H7 (cell line): Measurements from ENCODE around the gene ANKRD44. TPM values are rescaled to one million over a fixed set of nuclear protein-coding genes. Genes with fewer than 3 reads are reported as not detected.

Source experiments
- DNase-seq: peaks from one replicate; pipeline ENCODE4 v3.0.0; 2012
- H3K27me3 ChIP-seq: 2 replicates; pipeline ENCODE4 v1.6.0; 2011; ENCODE audit warnings: mild to moderate bottlenecking, low read length; ENCODE audit not compliant: control insufficient read depth, insufficient read depth
- H3K36me3 ChIP-seq: replicated peaks from 2 replicates; pipeline ENCODE4 v1.5.1; 2011; ENCODE audit warnings: low read length; ENCODE audit not compliant: control insufficient read depth, insufficient read depth
- H3K4me3 ChIP-seq: 2 replicates; pipeline ENCODE4 v1.5.1; 2011; ENCODE audit warnings: low read depth, mild to moderate bottlenecking, control low read depth, low read length, moderate library complexity; ENCODE audit not compliant: insufficient read depth
- total RNA-seq: library from RNA; depleted of rRNA; stranded (reverse); fragments of >200 nt; shearing (Covaris generic); gene quantifications from 2 replicates; pipeline ENCODE4 v1.2.3, GENCODE V29; 2014

ANKRD44 gene
- total RNA-seq, 1 experiment from 2014 or later = 0.76 TPM

DNA sequence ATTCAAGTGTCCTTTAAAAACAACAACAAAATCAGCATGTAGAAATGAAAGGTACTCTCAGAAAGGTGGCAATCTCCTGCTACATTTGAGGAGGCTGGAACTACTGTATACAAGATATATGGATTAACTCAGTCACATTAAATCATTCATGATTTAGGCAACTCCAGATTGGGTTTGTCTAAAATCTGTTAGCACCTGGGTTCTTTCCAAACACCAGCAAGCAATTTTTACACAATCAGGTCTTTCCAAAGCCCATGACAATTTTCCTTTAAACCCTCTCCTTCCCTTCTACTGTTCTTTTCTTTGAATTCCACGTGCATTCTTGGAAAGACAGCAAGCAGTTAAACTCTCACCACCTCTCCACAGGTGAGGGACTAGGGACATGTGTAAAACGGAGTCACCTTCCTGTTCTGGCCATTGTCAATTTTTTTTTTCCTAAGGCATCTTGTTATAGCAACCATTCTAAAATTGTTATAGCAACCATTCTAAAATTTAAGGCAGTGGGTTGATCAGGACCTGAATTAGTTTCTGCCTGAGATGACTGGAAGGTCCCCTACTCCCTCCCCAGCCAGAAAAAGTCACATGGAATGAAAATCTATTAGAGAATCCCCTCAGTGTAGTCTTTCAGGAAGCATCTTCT is 113.9 kb downstream of the ANKRD44 start:
- DNase-seq = no peak
- H3K4me3 ChIP-seq = no peak overlapping the region
- no peaks in the 10 kb centered on the region for H3K36me3 ChIP-seq
- H3K27me3 ChIP-seq = no peaks in the 10 kb centered on the region

DNA sequence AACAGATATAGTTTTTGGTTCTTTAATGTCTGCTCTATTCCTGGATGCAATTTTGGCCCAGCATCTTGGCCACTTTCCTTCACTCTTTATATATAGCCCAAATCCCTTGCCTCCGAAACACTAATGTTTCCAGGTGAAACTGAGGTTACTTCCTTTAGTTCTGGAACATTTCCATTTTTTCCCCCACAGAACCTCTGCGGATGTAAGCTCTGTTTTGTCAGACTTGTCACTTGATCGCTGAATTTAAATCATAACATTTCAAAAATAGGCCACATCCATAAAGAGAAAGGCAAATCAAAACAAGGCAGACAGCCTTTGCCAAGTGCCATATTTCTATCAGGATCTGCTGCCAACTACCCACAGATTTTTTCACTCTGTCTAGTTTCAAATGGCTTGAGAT is 115.1 kb downstream of the ANKRD44 start:
- H3K4me3 ChIP-seq = no peak overlapping the region
- no peaks in the 10 kb centered on the region for H3K36me3 ChIP-seq
- H3K27me3 ChIP-seq = no peaks in the 10 kb centered on the region
- no peak for DNase-seq

GRCh38 chr2:197191940-197192322 is 118.6 kb downstream of the ANKRD44 start:
- Histone ChIP-seq H3K27me3 (no peaks in the 10 kb centered on the region), H3K4me3 (no peak overlapping the region), H3K36me3 (no peaks in the 10 kb centered on the region)
- DNase-seq = no peak

DNA sequence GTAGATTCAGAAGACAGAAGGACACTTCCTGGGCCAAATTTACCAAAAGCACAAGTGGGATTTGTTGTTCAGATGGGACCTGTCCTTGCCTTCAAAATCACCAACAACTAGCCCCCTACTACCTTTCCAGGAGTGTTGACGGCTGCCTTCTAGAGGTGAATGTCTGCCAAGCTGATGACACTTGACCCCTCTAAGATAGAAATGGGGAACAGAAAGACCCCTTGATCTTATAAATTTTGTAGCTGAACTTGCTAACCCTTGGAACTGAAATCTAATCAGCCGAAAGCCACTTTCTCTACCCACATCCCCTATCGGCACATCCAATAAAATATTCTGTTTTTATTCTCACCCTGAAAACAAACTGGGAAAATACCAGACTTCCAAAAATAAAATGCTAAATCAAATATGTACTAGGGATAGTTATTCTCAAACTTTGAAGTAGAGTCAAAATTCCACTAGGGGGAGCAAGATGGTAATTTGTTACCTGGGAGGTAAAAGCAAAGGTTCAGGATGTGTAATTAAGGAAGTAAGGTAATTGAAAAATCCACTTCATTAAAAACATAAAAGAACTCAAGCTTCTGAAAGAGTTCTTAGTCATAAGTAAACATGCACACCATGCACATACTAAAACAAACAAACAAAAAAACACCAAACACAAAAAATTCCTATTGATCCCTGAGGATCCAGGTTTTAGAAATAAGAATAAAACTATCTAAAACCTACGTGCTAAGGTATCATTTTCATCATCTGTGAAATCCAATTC is 119.2 kb downstream of the ANKRD44 start:
- DNase-seq = peak; percentile 52
- H3K4me3 ChIP-seq = no peak overlapping the region
- H3K27me3 ChIP-seq = no peaks in the 10 kb centered on the region
- no peaks in the 10 kb centered on the region for H3K36me3 ChIP-seq

DNA sequence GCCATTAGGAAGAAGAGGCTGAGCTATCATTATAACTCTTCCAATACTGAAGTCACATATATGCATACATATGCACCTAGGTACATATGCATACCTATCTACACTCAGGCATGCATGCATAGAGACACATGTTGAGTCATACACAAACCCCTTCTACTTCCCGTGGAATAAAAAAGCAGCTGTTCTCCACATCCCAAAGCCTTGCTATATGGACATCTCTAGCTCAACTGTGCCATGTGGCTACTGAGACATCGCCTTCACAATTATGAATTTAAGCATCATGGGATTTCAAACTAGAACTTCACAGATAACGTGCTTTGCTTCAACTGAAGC is 120.5 kb downstream of the ANKRD44 start:
- no peak for DNase-seq
- H3K36me3 ChIP-seq = no peaks in the 10 kb centered on the region
- no peaks in the 10 kb centered on the region for H3K27me3 ChIP-seq
- H3K4me3 ChIP-seq = no peak overlapping the region

DNA sequence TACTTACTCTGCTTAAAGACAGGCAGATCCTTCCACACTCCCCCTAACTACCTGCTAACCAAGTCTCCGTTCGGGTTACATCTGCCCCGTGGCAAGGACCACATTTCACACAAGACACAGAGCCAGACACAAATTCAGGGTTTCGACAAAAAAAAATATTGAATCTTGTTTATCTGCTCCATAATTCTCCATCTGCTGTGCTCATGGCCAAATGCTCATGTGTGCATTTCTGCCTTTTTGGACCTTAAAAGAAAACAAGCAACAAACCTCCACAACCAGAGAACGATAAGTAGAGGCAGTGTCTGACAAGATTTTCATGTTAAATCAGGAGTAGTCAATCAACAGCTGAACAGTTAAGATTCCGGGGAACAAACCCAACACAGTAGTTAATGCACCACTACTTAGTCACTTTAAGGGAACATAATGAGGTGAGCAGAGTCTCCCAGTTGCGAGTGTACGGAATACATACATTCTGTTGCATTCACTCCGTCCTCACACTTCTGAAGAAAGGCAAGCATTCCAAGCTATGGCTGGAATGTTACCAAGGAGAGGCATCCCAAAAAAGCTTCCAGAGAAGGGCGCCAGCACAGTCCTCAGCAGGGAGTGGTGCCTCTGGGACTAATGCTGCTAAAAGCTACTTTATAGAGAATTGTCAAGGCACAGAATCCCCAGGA is 121.0 kb downstream of the ANKRD44 start:
- Histone ChIP-seq H3K27me3 (no peaks in the 10 kb centered on the region), H3K36me3 (no peaks in the 10 kb centered on the region), H3K4me3 (no peak overlapping the region)
- no peak for DNase-seq

- H3K36me3 ChIP-seq = no peaks in the 10 kb centered on the region
- no peak for DNase-seq
- H3K27me3 ChIP-seq = no peaks in the 10 kb centered on the region
- H3K4me3 ChIP-seq = no peak overlapping the region
These were observed 124.9 kb downstream of the ANKRD44 start for GRCh38 chr2:197185676-197186075.

DNA sequence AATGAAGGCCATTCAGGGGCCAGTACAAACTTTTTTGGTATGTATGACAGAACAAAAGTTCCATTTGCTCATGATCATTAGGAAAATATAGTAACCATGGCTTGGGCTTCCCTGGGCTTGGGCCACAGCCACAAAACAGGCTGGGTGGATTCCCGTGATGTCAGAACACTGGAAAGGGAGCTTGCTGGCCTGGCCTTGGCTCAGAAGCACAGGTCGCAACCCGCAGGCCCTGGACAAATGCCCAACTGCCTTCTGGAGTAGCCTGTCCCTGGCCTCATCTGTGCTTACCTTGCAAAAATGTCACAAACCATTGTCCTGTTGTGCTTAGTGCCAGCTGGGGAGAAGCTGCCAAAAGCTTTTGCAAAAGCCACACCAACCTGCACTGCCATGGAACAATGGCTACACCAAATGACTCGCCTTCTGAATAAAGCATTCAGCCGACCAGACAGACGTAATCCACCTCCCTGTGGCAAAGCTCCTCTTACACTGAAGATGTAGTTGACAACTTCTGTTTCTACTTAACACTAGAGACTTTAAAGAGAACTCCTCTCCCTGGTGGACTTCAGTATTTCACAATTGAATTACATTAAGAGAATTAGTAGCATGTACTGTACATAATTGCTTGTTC is 125.5 kb downstream of the ANKRD44 start:
- Histone ChIP-seq H3K4me3 (no peak overlapping the region), H3K27me3 (no peaks in the 10 kb centered on the region), H3K36me3 (no peaks in the 10 kb centered on the region)
- no peak for DNase-seq

- DNase-seq = no peak
- H3K4me3 ChIP-seq = no peak overlapping the region
- no peaks in the 10 kb centered on the region for H3K36me3 ChIP-seq
- no peaks in the 10 kb centered on the region for H3K27me3 ChIP-seq
These were observed 127.2 kb downstream of the ANKRD44 start for GRCh38 chr2:197183355-197183754.

DNA sequence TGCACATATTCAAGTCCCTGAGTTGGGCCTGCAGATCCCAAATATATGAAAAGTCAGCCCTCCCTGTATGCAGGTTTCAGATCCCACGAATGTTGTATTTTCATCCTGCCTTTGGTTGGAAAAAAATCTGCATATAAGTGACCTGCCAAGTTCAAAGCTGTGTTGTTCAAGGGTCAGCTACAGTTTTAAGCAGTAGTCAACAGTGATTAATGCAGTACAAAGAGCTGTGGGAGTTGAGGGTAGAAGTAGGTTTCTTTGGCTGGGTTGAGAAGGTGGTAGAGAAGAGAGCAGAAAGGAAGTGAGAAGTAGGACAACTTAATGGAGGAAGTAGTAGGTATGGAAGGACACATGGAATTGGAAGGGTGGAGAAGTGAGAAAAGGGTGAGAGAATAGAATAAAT is 127.9 kb downstream of the ANKRD44 start:
- Histone ChIP-seq H3K36me3 (no peaks in the 10 kb centered on the region), H3K27me3 (no peaks in the 10 kb centered on the region), H3K4me3 (no peak overlapping the region)
- no peak for DNase-seq

DNA sequence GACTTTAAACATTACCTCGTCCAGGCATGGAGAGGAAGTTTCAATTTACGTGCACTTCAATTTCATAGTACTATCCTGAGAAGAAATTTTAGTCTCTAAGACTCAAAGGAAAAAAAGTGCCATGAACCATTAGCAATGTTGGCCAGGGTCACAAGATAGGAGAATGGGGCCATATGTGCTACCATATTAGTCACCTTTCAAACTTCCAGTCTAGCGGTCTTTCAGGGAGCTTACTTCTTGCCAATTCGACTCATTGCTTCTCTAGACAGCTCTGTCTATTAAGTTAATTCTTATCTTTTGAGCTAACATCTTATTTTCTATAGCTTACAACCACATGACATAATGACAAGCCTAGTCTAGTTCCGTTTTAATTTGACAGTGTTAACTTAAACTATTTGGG is 129.1 kb downstream of the ANKRD44 start:
- H3K27me3 ChIP-seq = no peaks in the 10 kb centered on the region
- DNase-seq = no peak
- no peaks in the 10 kb centered on the region for H3K36me3 ChIP-seq
- no peak overlapping the region for H3K4me3 ChIP-seq

DNA sequence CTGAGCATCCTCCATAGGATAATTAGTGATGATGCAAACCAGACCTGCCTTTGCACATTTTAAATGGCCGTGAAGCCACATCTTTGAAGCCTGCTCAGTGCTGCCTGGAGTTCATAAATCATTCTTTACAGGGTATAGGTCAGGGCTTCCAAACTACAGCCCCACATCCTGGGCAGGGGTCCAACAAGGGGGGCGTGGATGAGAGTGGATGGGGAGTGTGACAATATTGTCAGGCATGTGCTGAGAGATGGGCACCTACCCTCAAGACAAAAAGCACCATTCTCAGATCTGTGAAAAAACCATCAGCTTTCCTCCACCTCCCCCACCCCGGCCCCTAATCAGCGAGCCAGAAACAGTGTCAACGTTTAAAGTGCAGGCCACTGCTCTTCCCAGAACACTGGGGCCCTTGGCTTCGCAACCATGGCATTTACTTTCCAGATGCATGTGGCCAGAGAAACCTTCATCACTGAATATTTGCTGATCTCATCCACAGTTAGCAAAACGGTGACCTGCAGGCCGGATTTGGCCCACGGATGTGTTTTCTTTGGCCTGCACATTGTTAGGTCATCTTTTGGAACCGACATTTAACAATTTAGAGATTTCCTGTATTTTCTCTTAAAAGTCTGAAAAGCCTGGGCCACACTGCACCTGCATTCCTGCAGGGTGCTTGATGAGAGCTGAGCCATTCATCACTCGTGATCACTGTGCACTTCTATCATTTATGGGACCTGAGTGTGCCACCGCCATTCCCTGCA is 130.7 kb downstream of the ANKRD44 start:
- Histone ChIP-seq H3K4me3 (no peak overlapping the region), H3K27me3 (no peaks in the 10 kb centered on the region), H3K36me3 (no peaks in the 10 kb centered on the region)
- DNase-seq = no peak

- no peak for DNase-seq
- no peak overlapping the region for H3K4me3 ChIP-seq
- H3K27me3 ChIP-seq = no peaks in the 10 kb centered on the region
- no peaks in the 10 kb centered on the region for H3K36me3 ChIP-seq
These were observed 134.1 kb downstream of the ANKRD44 start for GRCh38 chr2:197176522-197176921.

- no peaks in the 10 kb centered on the region for H3K27me3 ChIP-seq
- no peak for DNase-seq
- no peak overlapping the region for H3K4me3 ChIP-seq
- H3K36me3 ChIP-seq = no peaks in the 10 kb centered on the region
These were observed 136.0 kb downstream of the ANKRD44 start for GRCh38 chr2:197174539-197175094.
